ENCODE measurements around the gene WDFY3. TPM values are rescaled to one million over a fixed set of nuclear protein-coding genes. Genes with fewer than 3 reads are reported as not detected.

WDFY3 gene
- total and polyA plus RNA-seq, 2 of the 13 experiments (the other 11 are each of a cell fraction or from before 2014, with no cell fraction given), result 16.7 to 24.5 TPM

DNA sequence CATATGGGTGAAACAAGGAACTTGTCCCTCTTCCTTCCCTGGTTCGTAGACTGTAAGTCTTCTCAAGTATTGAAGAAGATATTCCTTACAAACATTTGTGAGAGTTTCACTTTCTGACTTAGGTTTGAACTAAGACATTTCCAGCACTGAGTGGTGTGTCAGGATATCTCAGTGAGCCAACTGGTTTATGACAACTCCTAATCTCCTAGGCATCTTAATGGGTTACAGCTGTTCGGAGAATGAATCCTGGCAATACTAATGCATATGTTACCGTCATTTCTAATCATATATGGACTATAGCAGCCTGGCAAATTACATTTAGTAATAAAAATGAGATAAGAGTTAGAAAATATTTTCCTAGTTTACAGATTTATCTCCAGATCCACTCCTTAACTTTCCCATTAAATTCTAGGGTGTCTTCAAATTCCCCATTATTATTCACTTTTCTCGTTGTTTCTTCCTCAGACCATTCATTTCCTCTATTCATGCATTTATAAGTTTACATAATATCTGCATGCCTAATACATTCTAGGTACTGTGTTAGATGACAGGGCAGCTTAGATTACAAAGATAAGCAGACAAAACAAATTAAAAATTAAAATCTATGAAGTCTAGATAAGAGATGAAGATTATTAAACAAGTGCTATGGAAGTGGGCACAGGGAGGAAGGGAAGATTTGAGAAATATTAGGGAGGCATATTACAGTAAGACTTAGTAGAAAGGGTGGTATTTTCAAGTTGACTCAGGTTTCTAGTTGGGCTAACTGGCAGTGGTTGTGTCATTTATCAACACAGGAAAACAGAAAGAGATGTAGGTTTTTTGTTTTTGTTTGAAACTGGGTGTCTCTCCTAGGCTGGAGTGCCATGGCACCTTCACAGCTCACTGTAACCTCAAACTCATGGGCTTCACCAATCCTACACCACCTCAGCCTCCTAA is 173.9 kb downstream of the WDFY3 start:
- no peak overlapping the region for H2AFZ ChIP-seq (ENCODE audit: low read length)
- H3K79me2 ChIP-seq (ENCODE audit: insufficient read depth, low read length), result no peaks in the 10 kb centered on the region
- DNase-seq (ENCODE audit: low spot score) (no peak), ATAC-seq (no peak), FAIRE-seq (no peak)
- no peaks in the 10 kb centered on the region for H4K20me1 ChIP-seq (ENCODE audit: insufficient read depth, low read length)
- BruUV-seq (replicated peaks), result no TSS peak
- no peak overlapping the region for H3K27ac ChIP-seq (ENCODE audit: extremely low read length, insufficient read depth, low read length)
- CTCF ChIA-PET (ENCODE audit: low intra/inter-chr PET ratio, low total read pairs), result no interaction called here
- no peaks in the 10 kb centered on the region for H3K4me1 ChIP-seq (ENCODE audit: insufficient read depth, low read length)
- peaks cover 0 to 15% of the 10 kb centered on the region in 2 experiments; a peak in 4 of 5 replicates for H3K36me3 ChIP-seq (replicated peaks in 1 of 2; ENCODE audit: control insufficient read depth in 1 of 2, insufficient read depth in 2 of 2, low read length in 2 of 2)
- 95% methylated on average over 4 of the region's 4 CpGs for WGBS (ENCODE audit: low lambda C conversion rate)
- H3K9me3 ChIP-seq (ENCODE audit: low read length), result no peaks in the 10 kb centered on the region
- no peak overlapping the region for H3K9ac ChIP-seq (ENCODE audit: insufficient read depth, low read depth, low read length)
- H3K4me3 ChIP-seq (replicated peaks in 1 of 3; ENCODE audit: insufficient read depth in 1 of 3, low read depth in 2 of 3, low read length in 3 of 3), result no peak overlapping the region
- POLR2A ChIA-PET, result no interaction called here
- in situ Hi-C loops (cut with HindIII; ENCODE audit: extremely low pct_ligation_motif_present, low pct_unique_long_range_greater_than_20kb), result no loop called here
- intact Hi-C loops (cut with micrococcal nuclease; ENCODE audit: unreplicated experiment), result no loop called here
- H3K4me2 ChIP-seq (ENCODE audit: low read depth, low read length), result no peak overlapping the region
- H3K27me3 ChIP-seq (ENCODE audit: control insufficient read depth in 1 of 2, insufficient read depth in 2 of 2, low read length in 2 of 2), result no peaks in the 10 kb centered on the region
- TF ChIP-seq SMARCE1 (IDR thresholded peaks at IDR 0.05; ENCODE audit: borderline replicate concordance), result no peak
- no peak for TF ChIP-seq FOXM1 (CRISPR knock-in tag; IDR thresholded peaks at IDR 0.05)
- TF ChIP-seq, protein P1, sequence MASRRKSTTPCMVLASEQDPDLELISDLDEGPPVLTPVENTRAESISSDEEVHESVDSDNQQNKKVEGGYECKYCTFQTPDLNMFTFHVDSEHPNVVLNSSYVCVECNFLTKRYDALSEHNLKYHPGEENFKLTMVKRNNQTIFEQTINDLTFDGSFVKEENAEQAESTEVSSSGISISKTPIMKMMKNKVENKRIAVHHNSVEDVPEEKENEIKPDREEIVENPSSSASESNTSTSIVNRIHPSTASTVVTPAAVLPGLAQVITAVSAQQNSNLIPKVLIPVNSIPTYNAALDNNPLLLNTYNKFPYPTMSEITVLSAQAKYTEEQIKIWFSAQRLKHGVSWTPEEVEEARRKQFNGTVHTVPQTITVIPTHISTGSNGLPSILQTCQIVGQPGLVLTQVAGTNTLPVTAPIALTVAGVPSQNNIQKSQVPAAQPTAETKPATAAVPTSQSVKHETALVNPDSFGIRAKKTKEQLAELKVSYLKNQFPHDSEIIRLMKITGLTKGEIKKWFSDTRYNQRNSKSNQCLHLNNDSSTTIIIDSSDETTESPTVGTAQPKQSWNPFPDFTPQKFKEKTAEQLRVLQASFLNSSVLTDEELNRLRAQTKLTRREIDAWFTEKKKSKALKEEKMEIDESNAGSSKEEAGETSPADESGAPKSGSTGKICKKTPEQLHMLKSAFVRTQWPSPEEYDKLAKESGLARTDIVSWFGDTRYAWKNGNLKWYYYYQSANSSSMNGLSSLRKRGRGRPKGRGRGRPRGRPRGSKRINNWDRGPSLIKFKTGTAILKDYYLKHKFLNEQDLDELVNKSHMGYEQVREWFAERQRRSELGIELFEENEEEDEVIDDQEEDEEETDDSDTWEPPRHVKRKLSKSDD (CRISPR knock-in tag; IDR thresholded peaks at IDR 0.05; ENCODE audit: low read depth), result no peak
- TF ChIP-seq, protein P2, sequence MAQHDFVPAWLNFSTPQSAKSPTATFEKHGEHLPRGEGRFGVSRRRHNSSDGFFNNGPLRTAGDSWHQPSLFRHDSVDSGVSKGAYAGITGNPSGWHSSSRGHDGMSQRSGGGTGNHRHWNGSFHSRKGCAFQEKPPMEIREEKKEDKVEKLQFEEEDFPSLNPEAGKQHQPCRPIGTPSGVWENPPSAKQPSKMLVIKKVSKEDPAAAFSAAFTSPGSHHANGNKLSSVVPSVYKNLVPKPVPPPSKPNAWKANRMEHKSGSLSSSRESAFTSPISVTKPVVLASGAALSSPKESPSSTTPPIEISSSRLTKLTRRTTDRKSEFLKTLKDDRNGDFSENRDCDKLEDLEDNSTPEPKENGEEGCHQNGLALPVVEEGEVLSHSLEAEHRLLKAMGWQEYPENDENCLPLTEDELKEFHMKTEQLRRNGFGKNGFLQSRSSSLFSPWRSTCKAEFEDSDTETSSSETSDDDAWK (CRISPR knock-in tag; IDR thresholded peaks at IDR 0.05), result no peak
- TF ChIP-seq ZZZ3 (CRISPR knock-in tag; IDR thresholded peaks at IDR 0.05; ENCODE audit: borderline replicate concordance), result no peak
- TF ChIP-seq ZSCAN29 (CRISPR knock-in tag; conservative IDR thresholded peaks at IDR 0.05), result no peak
- TF ChIP-seq, protein P3, sequence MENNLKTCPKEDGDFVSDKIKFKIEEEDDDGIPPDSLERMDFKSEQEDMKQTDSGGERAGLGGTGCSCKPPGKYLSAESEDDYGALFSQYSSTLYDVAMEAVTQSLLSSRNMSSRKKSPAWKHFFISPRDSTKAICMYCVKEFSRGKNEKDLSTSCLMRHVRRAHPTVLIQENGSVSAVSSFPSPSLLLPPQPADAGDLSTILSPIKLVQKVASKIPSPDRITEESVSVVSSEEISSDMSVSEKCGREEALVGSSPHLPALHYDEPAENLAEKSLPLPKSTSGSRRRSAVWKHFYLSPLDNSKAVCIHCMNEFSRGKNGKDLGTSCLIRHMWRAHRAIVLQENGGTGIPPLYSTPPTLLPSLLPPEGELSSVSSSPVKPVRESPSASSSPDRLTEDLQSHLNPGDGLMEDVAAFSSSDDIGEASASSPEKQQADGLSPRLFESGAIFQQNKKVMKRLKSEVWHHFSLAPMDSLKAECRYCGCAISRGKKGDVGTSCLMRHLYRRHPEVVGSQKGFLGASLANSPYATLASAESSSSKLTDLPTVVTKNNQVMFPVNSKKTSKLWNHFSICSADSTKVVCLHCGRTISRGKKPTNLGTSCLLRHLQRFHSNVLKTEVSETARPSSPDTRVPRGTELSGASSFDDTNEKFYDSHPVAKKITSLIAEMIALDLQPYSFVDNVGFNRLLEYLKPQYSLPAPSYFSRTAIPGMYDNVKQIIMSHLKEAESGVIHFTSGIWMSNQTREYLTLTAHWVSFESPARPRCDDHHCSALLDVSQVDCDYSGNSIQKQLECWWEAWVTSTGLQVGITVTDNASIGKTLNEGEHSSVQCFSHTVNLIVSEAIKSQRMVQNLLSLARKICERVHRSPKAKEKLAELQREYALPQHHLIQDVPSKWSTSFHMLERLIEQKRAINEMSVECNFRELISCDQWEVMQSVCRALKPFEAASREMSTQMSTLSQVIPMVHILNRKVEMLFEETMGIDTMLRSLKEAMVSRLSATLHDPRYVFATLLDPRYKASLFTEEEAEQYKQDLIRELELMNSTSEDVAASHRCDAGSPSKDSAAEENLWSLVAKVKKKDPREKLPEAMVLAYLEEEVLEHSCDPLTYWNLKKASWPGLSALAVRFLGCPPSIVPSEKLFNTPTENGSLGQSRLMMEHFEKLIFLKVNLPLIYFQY (CRISPR knock-in tag; IDR thresholded peaks at IDR 0.05; ENCODE audit: borderline replicate concordance), result no peak
- no peak for TF ChIP-seq ZNF619 (CRISPR knock-in tag; IDR thresholded peaks at IDR 0.05)
- TF ChIP-seq SP140L (CRISPR knock-in tag; IDR thresholded peaks at IDR 0.05; ENCODE audit: borderline replicate concordance), result no peak
- TF ChIP-seq, protein P4, sequence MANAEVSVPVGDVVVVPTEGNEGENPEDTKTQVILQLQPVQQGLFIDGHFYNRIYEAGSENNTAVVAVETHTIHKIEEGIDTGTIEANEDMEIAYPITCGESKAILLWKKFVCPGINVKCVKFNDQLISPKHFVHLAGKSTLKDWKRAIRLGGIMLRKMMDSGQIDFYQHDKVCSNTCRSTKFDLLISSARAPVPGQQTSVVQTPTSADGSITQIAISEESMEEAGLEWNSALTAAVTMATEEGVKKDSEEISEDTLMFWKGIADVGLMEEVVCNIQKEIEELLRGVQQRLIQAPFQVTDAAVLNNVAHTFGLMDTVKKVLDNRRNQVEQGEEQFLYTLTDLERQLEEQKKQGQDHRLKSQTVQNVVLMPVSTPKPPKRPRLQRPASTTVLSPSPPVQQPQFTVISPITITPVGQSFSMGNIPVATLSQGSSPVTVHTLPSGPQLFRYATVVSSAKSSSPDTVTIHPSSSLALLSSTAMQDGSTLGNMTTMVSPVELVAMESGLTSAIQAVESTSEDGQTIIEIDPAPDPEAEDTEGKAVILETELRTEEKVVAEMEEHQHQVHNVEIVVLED (CRISPR knock-in tag; IDR thresholded peaks at IDR 0.05; ENCODE audit: borderline replicate concordance), result no peak
